GM23248 (cell line): ENCODE measurements around the gene PDK4.

Experiments
- EZH2 ChIP-seq: fragments of 200-600 bp; sonication (generic); IDR thresholded peaks from 2 replicates; pipeline ENCODE4 v1.6.1; 2018; ENCODE audit warnings: antibody characterized with exemption, mild to moderate bottlenecking; ENCODE audit not compliant: insufficient read depth, poor library complexity, severe bottlenecking
- EZH2phosphoT487 ChIP-seq: fragments of 200-600 bp; sonication (generic); IDR thresholded peaks from 2 replicates; pipeline ENCODE4 v1.6.1; 2018; ENCODE audit warnings: antibody characterized with exemption, moderate library complexity, mild to moderate bottlenecking, low read depth; ENCODE audit not compliant: insufficient read depth

DNA sequence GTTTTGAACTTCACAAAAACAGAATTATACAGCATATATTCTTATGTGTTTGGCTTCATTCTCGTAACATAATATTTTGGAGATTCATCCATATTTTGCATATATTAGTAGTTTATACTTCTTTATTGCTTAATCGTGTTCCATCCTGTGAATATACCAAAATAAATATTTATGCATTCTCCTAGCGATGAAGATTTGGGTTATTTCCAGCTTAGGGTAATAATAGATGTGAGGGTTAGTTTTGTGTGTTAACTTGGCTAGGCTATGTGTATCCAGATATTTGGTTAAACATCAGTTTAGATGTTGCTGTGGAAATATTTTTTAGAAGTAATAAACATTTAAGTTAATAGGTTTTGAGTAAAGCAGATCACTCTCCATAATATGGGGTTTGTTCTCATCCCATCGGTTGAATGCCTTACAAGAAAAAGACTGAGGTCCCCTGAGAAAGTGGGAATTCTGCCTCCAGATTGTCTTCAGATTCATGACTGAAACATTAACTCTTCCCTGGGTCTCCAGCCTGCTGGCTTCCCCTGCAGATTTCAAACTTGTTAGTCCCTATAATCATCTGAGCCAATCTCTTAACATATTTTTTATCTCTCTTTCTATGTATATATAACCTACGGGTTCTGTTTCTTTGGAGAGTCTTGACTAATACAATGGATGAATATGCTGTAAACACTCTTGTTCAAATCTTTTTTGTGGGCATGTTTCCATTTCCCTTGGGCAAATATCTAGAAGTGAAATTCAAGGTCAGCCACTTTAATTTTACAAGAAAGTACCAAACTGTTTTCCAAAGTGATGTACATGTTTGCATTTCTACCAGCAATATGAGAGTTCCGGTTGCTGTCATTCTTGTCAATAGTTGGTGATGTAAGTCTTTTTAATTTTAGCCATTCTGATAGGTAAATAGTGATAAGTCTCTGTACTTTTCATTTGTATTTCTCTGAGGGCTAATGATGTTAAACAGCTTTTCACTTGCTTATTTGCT, 48.7 kb downstream of the PDK4 start:
- TF ChIP-seq EZH2 (no peak), EZH2phosphoT487 (no peak)
